HG02884 (cell line): ENCODE measurements around the gene ESRRA.
A peak's percentile ranks its signal among the peaks of the same experiment; 100 is the strongest.

Experiments used
- ATAC-seq: cut with Tn5 transposase; IDR thresholded peaks from one replicate; pipeline ENCODE4 v1.9.1; 2021; ENCODE audit warnings: mild to moderate bottlenecking, moderate library complexity; ENCODE audit not compliant: unreplicated experiment

Gene ESRRA

DNA sequence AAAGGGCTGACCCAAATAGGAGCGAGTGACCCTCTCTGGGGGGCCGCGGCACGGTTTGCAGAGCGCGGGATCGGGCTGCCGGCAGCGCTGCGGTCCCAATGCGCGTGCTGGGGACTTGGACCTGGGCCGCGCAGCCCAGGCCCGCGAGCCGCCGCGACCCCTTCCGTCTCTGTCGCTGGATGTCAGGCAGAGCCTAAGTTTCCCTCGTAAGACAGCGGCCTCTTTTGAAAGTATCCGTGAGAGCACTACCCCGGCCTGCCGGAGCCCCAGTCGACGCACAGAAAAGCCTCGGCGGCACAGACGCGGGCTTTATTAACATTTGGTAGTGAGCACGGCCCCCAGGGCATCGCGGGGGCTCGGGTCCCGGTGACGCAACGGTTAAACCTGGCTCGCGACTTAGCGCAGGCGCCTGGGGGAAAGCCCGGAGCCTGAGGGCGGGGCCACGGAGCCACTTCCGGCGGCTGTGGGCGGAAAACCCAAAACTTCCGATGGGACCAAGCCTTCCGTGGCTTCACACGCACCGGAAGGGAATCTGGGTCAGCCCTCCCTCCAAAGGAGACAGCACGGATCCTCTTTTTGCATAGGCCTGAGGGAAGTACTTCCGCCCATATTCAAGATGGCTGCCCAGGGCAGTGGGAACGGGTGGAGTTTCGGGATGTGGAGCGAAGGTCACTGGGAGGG is 35.6 kb upstream of the ESRRA start:
- ATAC-seq = peak; percentile 60

- no peak for ATAC-seq
Observed at GRCh38 chr11:64275031-64275800, 30.1 kb upstream of the ESRRA start.

DNA sequence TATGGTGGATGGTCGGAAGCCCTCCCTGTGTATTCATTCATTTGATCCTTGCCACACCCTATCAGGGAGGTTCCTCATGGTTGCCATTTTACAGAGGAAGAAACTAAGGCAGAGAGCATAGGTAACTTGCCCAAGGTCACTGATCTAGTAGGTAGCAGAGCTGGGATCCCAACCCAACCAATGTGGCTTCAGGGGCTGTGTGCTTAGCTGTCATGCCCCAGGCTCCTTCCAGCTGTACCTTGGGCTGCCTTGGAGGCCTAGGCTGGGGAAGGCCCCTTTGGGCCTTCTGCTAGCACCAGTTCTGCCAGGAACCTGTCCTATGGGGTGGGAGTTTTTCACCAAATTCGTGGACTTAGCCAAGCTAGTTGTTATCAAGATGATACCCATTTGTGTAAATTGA is 29.5 kb upstream of the ESRRA start:
- ATAC-seq = no peak

GRCh38 chr11:64276653-64277431 is 28.5 kb upstream of the ESRRA start:
- ATAC-seq = no peak

DNA sequence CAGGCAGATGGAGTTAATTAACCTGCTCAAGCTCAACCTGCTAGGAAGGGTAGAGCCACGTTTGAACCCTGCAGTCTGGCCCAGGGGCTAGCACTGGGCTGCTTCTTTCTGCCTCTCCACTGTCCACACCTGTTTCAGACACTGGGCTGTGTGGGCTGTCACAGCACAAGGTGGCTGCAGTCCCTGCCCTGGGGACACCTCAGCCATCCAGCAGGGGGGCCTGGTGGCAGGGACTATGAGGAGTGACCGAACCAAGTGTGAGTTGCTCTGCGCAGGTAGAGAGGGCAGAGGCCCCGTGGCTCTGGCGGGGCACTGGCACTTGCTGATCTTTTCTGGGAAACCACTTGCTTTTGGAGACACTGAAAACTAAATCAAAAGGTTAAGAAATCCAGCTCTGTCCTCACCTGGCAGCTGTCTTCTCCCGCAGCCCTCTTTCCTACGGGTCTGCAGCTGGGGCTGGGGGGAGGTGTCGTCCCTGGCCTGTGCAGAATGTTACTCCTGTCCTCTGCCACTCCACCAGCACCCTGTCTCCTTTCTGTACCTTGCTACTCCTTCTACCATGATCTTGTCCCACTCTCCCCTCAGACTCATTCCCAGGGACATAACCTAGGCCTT is 26.6 kb upstream of the ESRRA start:
- no peak for ATAC-seq

DNA sequence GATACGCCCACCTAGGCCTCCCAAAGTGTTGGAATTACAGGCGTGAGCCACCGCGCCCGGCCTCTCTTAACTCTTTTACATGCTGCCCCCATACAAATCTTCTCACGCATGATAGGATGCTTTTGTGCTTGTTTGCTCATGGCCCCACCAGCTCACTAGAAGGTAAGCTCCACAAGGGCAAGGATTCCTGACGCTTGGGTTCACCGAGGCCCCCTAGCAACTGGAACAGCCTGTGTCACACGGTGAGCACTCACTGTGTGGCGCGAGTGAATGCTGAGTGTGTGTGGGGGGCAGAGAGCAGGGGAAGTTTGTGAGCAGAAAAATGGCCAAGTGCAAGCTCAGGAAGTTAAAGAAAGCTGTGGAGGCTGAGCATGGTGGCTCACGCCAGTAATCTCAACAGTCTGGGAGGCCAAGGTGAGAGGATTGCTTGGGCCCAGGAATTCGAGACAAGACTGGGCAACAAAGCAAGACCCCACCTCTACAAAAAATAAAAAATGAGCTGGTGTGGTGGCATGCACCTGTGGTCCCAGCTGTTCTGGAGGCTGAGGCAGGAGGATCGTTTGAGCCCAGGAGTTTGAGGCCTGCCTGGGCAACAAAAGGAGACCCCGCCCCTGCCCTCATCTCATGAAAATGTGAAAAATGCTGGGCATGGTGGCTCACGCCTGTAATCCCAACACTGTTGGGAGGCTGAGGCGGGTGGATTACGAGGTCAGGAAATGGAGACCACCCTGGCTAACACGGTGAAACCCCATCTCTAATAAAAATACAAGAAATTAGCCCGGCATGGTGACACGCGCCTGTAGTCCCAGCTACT is 23.2 kb upstream of the ESRRA start:
- no peak for ATAC-seq

DNA sequence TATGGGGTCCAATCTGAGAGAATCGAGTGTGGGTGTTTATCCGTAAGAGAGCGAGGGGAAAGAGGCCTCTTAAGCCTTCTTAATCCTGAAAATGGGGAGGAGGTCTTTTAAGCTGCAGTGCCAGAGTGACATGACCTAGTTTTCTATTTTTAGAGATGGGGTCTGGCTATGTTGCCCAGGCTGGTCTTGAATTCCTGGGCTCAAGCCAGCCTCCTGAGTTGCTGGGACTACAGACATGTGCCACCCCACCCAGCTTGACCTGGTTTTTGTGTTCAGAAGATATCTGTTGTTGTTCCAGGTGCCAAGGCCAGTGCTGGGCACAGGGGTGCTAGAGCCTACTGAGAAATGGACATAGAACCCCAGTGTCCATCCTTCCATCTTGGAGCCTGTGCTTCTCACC is 22.2 kb upstream of the ESRRA start:
- ATAC-seq = no peak

DNA sequence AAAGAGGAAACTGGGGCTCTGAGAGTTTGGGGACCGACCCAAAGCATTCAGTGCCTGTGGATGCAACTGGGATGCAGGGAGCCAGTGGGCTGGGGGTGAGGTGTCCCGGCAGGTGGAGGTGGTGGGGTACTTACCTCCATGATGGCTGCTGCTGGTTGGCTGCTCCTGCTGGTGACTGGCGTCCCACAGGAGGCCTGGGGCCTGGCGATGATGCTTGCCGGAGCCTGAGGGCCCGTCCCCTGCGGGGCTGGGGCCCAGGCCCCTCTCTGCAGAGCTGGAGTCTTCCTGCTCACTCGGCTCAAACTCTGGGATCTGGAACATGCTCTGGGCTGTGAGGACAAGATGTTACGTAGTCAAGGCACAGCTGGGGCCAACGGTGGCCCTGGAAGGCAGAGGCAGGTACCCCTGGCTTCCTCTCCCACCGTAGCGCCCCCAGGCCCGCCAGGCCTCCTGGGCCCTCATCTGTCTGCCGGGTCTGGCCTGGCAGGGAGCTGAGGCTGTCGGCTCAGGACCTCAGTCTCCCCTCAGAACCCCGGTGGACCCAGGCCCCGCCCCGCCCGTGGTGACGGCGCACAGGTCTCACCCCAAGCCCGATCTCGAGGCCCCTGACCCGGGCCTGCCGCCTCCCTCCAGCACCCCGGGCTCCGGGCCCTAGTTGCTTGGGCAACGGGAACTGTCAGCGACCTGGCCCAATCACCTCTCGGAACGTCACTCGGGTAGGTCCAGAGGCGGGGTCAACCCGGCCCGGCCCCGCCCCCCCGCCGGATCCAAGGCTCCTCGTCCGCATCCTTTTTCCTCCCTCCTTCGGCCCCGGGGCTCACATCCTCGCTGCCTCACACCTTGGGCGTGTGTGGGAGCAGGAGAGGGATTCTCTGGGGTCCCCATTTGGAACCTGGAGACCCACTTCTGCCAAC is 21.0 kb upstream of the ESRRA start, which contains the start of gene BAD:
Gene BAD (minus strand): TSS at position 618 of the 914 bp plus-strand sequence. CDS start 297 bp downstream, at position 321.
- peak; percentile 72 for ATAC-seq

DNA sequence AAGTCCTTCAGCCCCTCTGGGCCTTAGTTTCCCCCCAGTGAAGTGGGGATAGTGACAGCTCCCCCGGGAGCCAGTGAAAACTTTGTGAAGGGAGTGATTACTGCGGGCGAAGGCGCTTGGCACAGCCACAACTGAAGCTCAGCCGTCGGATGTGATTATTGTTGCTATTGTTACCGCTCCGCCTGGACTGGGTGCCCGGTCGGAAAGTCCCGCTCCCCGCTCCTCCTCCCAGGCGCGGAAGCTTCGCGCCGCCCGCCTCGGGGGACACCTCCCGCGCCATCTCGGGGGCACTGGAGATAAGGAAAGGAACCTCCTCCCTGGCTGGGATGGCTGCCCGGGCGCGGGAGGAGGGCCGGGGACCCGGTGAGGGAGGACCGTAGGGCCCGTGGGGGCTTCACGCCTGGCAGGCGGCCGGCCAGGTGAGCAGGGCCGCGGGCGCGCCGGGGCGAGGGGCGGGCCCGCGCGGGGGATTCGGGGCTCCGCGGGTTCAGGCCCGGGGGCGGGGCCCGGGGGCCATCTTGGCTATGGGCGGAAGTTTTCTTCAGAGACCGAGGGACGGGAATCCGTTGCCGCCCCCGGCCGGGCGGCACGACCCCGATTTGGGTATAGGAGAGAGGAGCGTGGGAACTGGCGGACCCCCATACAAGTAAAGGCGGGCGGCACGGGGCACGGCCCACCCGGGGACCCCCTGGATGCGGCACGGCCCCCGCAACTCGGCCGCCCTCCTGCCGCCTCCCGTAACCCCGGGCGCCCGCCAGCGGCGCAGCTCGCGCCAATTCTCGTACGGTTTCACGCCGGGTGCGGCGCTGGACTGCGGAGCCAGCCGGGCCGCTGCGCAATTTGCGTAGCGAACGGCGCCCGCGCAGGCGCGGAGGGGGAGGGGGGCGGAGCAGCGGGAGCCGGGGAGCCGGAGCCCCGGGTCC is 20.1 kb upstream of the ESRRA start, which contains the start of gene GPR137:
Gene GPR137 (plus strand): TSS at position 887 of the 923 bp plus-strand sequence. CDS start 677 bp downstream, outside the sequence.
- ATAC-seq = peak; percentile 49

DNA sequence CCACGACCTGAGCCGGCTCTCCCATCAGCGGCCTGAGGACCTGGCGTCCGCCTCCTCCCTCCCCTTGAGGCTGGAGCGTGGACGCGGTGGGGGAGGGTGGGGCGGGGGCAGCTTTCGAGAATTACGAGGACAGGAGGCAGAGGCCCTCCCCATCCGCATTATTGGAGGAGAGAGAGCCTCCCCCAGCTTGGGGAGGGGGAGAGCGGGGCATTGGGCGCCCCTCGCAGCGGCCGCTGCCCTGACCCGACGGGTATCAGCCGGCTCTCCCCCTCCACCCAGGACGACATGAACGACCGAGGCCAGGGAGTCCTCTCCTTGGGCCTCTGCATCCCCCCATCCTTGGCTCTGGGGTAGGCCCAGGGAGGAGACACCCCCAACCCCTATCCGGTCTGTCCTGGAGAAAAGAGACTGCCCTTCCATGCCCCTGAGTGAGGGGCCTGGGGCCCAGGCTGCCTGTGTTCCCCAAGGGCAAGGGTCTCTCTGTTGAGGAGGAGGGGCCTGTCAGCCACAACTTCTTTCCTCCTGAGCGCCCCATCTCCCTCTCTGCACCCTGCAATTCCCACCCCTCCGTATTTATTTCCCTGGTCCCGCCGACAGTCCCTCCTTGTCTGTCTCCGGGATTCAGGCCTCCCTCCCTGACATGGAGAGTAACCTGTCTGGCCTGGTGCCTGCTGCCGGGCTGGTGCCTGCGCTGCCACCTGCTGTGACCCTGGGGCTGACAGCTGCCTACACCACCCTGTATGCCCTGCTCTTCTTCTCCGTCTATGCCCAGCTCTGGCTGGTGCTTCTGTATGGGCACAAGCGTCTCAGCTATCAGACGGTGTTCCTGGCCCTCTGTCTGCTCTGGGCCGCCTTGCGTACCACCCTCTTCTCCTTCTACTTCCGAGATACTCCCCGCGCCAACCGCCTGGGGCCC is 19.2 kb upstream of the ESRRA start:
- ATAC-seq = no peak

GRCh38 chr11:64286801-64287159 is 18.5 kb upstream of the ESRRA start:
- no peak for ATAC-seq

GRCh38 chr11:64287676-64288352 is 17.5 kb upstream of the ESRRA start:
- no peak for ATAC-seq

DNA sequence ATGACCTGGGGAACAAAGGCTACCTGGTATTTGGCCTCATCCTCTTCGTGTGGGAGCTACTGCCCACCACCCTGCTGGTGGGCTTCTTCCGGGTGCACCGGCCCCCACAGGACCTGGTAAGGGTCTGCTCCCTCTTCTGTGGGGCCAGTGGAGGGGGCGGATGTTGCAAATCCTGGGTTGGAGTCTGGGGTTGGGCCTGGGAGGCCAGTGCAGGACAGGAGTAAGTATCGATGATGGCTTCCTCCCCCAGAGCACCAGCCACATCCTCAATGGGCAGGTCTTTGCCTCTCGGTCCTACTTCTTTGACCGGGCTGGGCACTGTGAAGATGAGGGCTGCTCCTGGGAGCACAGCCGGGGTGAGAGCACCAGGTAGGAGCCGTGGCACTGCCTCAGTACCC is 17.0 kb upstream of the ESRRA start:
- no peak for ATAC-seq

DNA sequence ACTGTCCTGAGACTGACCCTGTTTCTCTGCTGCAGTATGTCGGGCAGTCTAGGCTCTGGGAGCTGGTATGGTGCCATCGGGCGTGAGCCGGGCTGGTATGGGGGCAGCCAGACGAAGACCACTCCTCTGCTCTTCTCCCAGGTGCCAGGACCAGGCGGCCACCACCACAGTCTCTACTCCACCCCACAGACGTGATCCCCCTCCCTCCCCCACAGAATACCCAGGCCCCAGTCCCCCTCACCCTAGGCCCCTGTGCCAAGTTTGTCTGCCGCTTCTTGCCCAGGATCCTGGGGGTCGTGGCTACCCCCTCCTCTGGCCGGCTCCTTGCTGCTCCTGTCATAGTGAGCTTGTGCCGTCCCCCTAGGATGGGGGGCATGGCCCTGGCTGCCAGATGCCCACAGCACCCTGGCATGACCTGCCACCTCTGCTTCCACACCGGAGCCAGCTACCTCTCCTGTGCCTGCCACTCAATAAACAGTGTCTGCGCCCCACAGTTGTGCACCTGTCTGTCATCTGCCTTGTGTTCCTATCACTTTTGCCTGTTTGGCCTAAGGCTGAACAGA is 16.2 kb upstream of the ESRRA start:
- ATAC-seq = no peak

GRCh38 chr11:64290352-64291261 is 14.7 kb upstream of the ESRRA start:
- ATAC-seq = no peak
